H1 (cell line): ENCODE data around the gene MIEF2. TPM values are rescaled to one million over a fixed set of nuclear protein-coding genes. Genes with fewer than 3 reads are reported as not detected.

Experiments
- ATF2 ChIP-seq: IDR thresholded peaks from 2 replicates; pipeline ENCODE4 v1.6.1; 2012; ENCODE audit warnings: low read length, inconsistent platforms
- polyA plus RNA-seq, 7 experiments: library from polyadenylated mRNA; depleted of rRNA in 3 of 7; stranded (reverse) in 5 of 7; unstranded in 2 of 7; fragments of >200 nt in 5 of 7; fragments of 200-250 nt in 2 of 7; gene quantifications; 1 replicate in 5 of 7; 2 replicates in 1 of 7; 4 replicates in 1 of 7; pipeline versions ENCODE4 v1.2.1 to v1.2.3, GENCODE V29; 2011 to 2013; ENCODE audit warnings: missing spikeins in 2 of 7, mixed read lengths in 2 of 7
- total RNA-seq: library from RNA; stranded (reverse); fragmentation: NEBNext Ultra II Directional; extraction: Animal tissue kit (Norgen Biotek cat#: 25700); gene quantifications from 2 replicates; pipeline ENCODE4 v1.2.1, GENCODE V29; 2021

Gene MIEF2
- total and polyA plus RNA-seq, 2 of the 8 experiments (the other 6 are each of a cell fraction or from before 2014, with no cell fraction given): 9.9 to 24.9 TPM

- TF ChIP-seq ATF2: no peak
Measured at GRCh38 chr17:18237461-18237860, 23.0 kb upstream of the MIEF2 start (continued).
